ENCODE results near the gene RAD51B.

Gene RAD51B

DNA sequence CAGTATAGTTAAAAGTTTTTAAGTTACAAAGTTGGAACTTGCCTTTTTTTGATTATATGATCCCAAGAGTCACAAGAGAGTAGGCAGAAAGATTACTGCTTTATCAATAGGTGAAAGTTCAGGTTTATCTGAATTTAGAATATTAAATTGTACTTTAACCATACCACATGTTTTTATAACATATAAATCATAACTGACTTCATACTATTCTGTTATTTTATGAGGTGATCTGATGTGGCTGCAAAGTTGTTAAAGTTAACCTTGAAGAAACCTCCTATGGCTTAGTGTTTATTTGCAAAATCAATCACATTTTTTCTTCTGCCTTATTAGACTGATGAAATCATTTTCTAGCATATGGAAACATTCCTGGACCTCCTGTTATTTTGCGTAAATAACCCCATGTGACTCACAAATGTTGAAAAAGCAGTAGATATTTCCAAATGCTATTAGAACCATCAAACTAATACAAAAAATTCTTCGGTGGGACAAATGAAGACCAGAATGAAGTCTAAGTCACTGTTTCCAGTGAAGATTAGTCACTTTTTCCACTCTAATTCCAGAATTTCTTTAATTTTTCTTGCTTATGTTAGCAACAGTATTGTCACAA, 132.1 kb downstream of the RAD51B start:
- DNase-seq (ENCODE audit: insufficient read length, low spot score) (no peak), FAIRE-seq (no peak)
- TF ChIP-seq POLR2AphosphoS5 (IDR thresholded peaks at IDR 0.05; ENCODE audit: low read depth, low read length) = no peak
- no peak for TF ChIP-seq POU2F2 (IDR thresholded peaks at IDR 0.05; ENCODE audit: low read depth, low read length)
- TF ChIP-seq POLR2A (IDR thresholded peaks at IDR 0.05; ENCODE audit: low read depth, low read length) = no peak
- no peak for TF ChIP-seq SPI1 (IDR thresholded peaks at IDR 0.05; ENCODE audit: low read depth, low read length)
- TF ChIP-seq PAX5 (IDR thresholded peaks at IDR 0.05; ENCODE audit: insufficient read depth, low read length, severe bottlenecking) = no peak
- no peak for TF ChIP-seq TAF1 (IDR thresholded peaks at IDR 0.05; ENCODE audit: low read depth, low read length)

GRCh38 chr14:67952381-67952780, 132.8 kb downstream of the RAD51B start:
- DNase-seq (ENCODE audit: insufficient read length, low spot score) = no peak
- no peak for FAIRE-seq
- TF ChIP-seq POU2F2 (IDR thresholded peaks at IDR 0.05; ENCODE audit: low read depth, low read length) (no peak), POLR2A (IDR thresholded peaks at IDR 0.05; ENCODE audit: low read depth, low read length) (no peak), SPI1 (IDR thresholded peaks at IDR 0.05; ENCODE audit: low read depth, low read length) (no peak), POLR2AphosphoS5 (IDR thresholded peaks at IDR 0.05; ENCODE audit: low read depth, low read length) (no peak), TAF1 (IDR thresholded peaks at IDR 0.05; ENCODE audit: low read depth, low read length) (no peak), PAX5 (IDR thresholded peaks at IDR 0.05; ENCODE audit: insufficient read depth, low read length, severe bottlenecking) (no peak)

DNA sequence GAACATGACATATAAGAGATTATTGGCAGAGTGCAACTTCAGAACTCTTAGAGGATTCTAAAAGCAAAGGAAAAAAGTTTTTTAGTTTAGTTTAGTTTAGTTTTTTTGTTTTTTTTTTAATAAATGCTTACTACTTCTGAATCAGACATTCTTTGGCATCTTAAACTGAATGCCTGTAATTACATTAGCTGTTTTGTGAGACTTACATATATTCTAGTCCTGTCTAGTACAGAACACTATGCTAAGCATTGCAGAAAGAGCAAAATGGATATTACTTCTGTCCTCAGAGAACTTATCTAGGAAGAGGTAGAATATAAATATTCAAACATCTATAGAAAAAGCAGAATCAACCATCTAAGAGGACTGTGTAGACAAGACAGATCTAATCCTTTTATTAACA, 133.2 kb downstream of the RAD51B start:
- DNase-seq (ENCODE audit: insufficient read length, low spot score) = no peak
- FAIRE-seq = no peak
- no peak for TF ChIP-seq PAX5 (IDR thresholded peaks at IDR 0.05; ENCODE audit: insufficient read depth, low read length, severe bottlenecking)
- no peak for TF ChIP-seq SPI1 (IDR thresholded peaks at IDR 0.05; ENCODE audit: low read depth, low read length)
- TF ChIP-seq POU2F2 (IDR thresholded peaks at IDR 0.05; ENCODE audit: low read depth, low read length) = no peak
- TF ChIP-seq POLR2A (IDR thresholded peaks at IDR 0.05; ENCODE audit: low read depth, low read length) = no peak
- no peak for TF ChIP-seq POLR2AphosphoS5 (IDR thresholded peaks at IDR 0.05; ENCODE audit: low read depth, low read length)
- TF ChIP-seq TAF1 (IDR thresholded peaks at IDR 0.05; ENCODE audit: low read depth, low read length) = no peak

- TF ChIP-seq POLR2A (IDR thresholded peaks at IDR 0.05; ENCODE audit: low read depth, low read length) (no peak), POLR2AphosphoS5 (IDR thresholded peaks at IDR 0.05; ENCODE audit: low read depth, low read length) (no peak)
- FAIRE-seq (no peak), DNase-seq (ENCODE audit: insufficient read length, low spot score) (no peak)
These were observed 135.7 kb downstream of the RAD51B start for GRCh38 chr14:67955261-67955660.

- TF ChIP-seq SPI1 (IDR thresholded peaks at IDR 0.05; ENCODE audit: low read depth, low read length) (no peak), POU2F2 (IDR thresholded peaks at IDR 0.05; ENCODE audit: low read depth, low read length) (no peak), TAF1 (IDR thresholded peaks at IDR 0.05; ENCODE audit: low read depth, low read length) (no peak), PAX5 (IDR thresholded peaks at IDR 0.05; ENCODE audit: insufficient read depth, low read length, severe bottlenecking) (no peak), POLR2AphosphoS5 (IDR thresholded peaks at IDR 0.05; ENCODE audit: low read depth, low read length) (no peak), POLR2A (IDR thresholded peaks at IDR 0.05; ENCODE audit: low read depth, low read length) (no peak)
- DNase-seq (ENCODE audit: insufficient read length, low spot score) (no peak), FAIRE-seq (no peak)
These were observed 138.4 kb downstream of the RAD51B start for GRCh38 chr14:67957946-67958345.

GRCh38 chr14:67961676-67962075, 142.1 kb downstream of the RAD51B start:
- TF ChIP-seq PAX5 (IDR thresholded peaks at IDR 0.05; ENCODE audit: insufficient read depth, low read length, severe bottlenecking) = no peak
- TF ChIP-seq POU2F2 (IDR thresholded peaks at IDR 0.05; ENCODE audit: low read depth, low read length) = no peak
- TF ChIP-seq TAF1 (IDR thresholded peaks at IDR 0.05; ENCODE audit: low read depth, low read length) = no peak
- no peak for TF ChIP-seq POLR2A (IDR thresholded peaks at IDR 0.05; ENCODE audit: low read depth, low read length)
- no peak for TF ChIP-seq POLR2AphosphoS5 (IDR thresholded peaks at IDR 0.05; ENCODE audit: low read depth, low read length)
- no peak for TF ChIP-seq SPI1 (IDR thresholded peaks at IDR 0.05; ENCODE audit: low read depth, low read length)
- FAIRE-seq (no peak), DNase-seq (ENCODE audit: insufficient read length, low spot score) (no peak)

DNA sequence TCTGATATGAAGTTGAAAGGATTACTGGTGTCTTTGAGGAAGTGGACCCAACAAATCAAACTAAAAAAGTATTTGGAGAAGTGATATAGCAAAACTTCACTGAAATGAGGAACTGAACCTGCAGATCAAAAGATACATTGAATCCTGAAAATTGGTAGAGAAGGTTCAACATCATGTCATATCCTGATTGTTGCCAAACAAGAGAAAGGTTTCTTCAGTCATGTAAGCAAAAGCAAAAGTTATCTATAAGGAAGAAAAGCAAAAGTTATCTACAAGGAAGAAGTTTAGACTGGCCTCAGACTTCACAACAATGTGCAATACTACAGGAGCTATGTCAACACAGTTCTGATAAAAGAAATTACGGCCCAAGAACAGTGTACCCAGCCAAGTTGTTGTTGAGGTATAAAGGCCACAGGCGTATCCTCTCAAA, 142.7 kb downstream of the RAD51B start:
- FAIRE-seq (peak; percentile 89), DNase-seq (ENCODE audit: insufficient read length, low spot score) (peak; percentile 16)

DNA sequence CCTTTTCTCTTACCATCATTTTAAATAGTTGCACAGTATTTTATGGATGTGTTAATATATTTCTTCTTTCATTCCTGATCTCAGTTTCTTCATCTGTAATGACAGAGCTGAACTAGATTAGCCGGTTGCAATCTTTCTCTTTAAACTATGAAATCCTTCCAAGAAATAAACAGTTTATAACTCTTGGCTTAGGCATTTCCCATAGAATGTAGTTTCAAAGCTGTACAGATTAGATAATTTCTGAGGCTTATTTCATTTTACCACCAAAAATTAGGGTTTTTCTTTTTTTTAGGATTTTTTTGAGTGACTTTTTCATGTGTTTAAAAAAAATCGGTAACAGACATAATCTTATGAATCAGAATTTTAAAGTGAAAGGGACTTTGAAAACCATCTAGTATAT, 144.0 kb downstream of the RAD51B start:
- no peak for DNase-seq (ENCODE audit: insufficient read length, low spot score)
- TF ChIP-seq POLR2A (IDR thresholded peaks at IDR 0.05; ENCODE audit: low read depth, low read length) = no peak
- TF ChIP-seq TAF1 (IDR thresholded peaks at IDR 0.05; ENCODE audit: low read depth, low read length) = no peak
- no peak for TF ChIP-seq SPI1 (IDR thresholded peaks at IDR 0.05; ENCODE audit: low read depth, low read length)
- no peak for TF ChIP-seq PAX5 (IDR thresholded peaks at IDR 0.05; ENCODE audit: insufficient read depth, low read length, severe bottlenecking)
- TF ChIP-seq POLR2AphosphoS5 (IDR thresholded peaks at IDR 0.05; ENCODE audit: low read depth, low read length) = no peak
- TF ChIP-seq POU2F2 (IDR thresholded peaks at IDR 0.05; ENCODE audit: low read depth, low read length) = no peak
- no peak for FAIRE-seq

More for the DNA sequence above, 142.7 kb downstream of the RAD51B start:
- TF ChIP-seq SPI1 (IDR thresholded peaks at IDR 0.05; ENCODE audit: low read depth, low read length) = peak; percentile 100
- no peak for TF ChIP-seq TAF1 (IDR thresholded peaks at IDR 0.05; ENCODE audit: low read depth, low read length)
- TF ChIP-seq POLR2AphosphoS5 (IDR thresholded peaks at IDR 0.05; ENCODE audit: low read depth, low read length) = no peak
- no peak for TF ChIP-seq PAX5 (IDR thresholded peaks at IDR 0.05; ENCODE audit: insufficient read depth, low read length, severe bottlenecking)

GRCh38 chr14:67963960-67964812, 144.6 kb downstream of the RAD51B start:
- no peak for DNase-seq (ENCODE audit: insufficient read length, low spot score)
- FAIRE-seq = peak; percentile 41
- no peak for TF ChIP-seq SPI1 (IDR thresholded peaks at IDR 0.05; ENCODE audit: low read depth, low read length)
- no peak for TF ChIP-seq POLR2AphosphoS5 (IDR thresholded peaks at IDR 0.05; ENCODE audit: low read depth, low read length)
- no peak for TF ChIP-seq POU2F2 (IDR thresholded peaks at IDR 0.05; ENCODE audit: low read depth, low read length)

Measured in GM12891 (cell line).